ENCODE results near the gene ACTRT2.

Gene ACTRT2

DNA sequence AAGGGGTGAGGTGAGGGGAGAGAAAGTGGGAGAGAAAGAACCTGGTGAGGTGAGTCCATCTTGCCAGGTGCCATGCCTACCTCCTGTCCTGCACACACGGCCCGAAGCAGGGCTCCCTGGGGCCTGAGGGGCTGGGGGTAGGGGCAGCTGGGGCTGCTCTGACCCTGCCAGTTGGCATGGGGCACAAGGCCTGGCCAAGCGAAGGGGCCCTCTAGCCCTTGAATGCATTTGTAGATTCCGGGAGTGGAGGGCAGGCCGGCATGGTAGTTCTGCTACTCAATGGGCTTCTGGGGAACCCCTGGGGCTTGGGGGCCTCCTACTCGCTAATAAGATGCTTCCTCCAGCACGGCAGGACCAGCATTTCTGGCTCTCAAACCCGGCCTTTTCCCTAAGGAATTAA, 44.1 kb downstream of the ACTRT2 start:
- no peak overlapping the region for H3K4me2 ChIP-seq
- H3K27me3 ChIP-seq (ENCODE audit: insufficient read depth, low read depth), result no peaks in the 10 kb centered on the region; the same call in 1 of the 2 replicates
- H3K36me3 ChIP-seq (ENCODE audit: insufficient read depth), result no peaks in the 10 kb centered on the region
- H3K27ac ChIP-seq, result no peak overlapping the region
- no peaks in the 10 kb centered on the region for H3K4me1 ChIP-seq (ENCODE audit: low read depth, poor library complexity, severe bottlenecking)
- TF ChIP-seq, protein P1, sequence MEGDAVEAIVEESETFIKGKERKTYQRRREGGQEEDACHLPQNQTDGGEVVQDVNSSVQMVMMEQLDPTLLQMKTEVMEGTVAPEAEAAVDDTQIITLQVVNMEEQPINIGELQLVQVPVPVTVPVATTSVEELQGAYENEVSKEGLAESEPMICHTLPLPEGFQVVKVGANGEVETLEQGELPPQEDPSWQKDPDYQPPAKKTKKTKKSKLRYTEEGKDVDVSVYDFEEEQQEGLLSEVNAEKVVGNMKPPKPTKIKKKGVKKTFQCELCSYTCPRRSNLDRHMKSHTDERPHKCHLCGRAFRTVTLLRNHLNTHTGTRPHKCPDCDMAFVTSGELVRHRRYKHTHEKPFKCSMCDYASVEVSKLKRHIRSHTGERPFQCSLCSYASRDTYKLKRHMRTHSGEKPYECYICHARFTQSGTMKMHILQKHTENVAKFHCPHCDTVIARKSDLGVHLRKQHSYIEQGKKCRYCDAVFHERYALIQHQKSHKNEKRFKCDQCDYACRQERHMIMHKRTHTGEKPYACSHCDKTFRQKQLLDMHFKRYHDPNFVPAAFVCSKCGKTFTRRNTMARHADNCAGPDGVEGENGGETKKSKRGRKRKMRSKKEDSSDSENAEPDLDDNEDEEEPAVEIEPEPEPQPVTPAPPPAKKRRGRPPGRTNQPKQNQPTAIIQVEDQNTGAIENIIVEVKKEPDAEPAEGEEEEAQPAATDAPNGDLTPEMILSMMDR (conservative IDR thresholded peaks at IDR 0.05; ENCODE audit: low read depth, low read length), result no peak
- no peak overlapping the region for H3K4me3 ChIP-seq (IDR thresholded peaks at IDR 0.05; ENCODE audit: insufficient read depth, low read depth, low read length)
- no peaks in the 10 kb centered on the region for H3K79me2 ChIP-seq (ENCODE audit: insufficient read depth, low read depth)
- H2AFZ ChIP-seq (ENCODE audit: low read depth), result no peak overlapping the region
- no peak overlapping the region for H3K9ac ChIP-seq
- H4K20me1 ChIP-seq (ENCODE audit: insufficient read depth), result no peaks in the 10 kb centered on the region

DNA sequence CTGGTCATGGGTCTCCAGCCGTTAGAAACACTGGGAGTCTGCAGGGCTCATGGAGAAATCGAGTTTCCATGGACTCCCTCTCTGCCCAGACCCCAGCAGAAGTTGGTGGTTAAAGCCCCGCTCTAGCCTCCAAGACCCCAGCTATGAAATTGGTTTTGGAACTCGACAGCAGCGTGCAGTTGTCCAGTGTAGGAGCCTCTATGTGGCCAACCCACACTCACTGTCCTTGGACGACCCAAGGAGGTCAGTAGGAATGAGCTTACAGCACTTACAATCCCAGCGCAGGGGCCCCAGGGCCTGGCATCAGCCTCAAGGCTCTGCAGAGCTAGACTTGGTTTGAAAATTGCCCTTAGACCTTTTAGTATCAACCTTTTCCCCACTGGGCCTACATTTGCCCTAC, 44.5 kb downstream of the ACTRT2 start:
- Histone ChIP-seq H3K27me3 (ENCODE audit: insufficient read depth, low read depth) (no peaks in the 10 kb centered on the region; the same call in 1 of the 2 replicates), H3K4me3 (IDR thresholded peaks at IDR 0.05; ENCODE audit: insufficient read depth, low read depth, low read length) (no peak overlapping the region), H3K27ac (no peak overlapping the region), H3K9ac (no peak overlapping the region), H3K4me1 (ENCODE audit: low read depth, poor library complexity, severe bottlenecking) (no peaks in the 10 kb centered on the region), H3K36me3 (ENCODE audit: insufficient read depth) (no peaks in the 10 kb centered on the region), H3K4me2 (no peak overlapping the region), H3K79me2 (ENCODE audit: insufficient read depth, low read depth) (no peaks in the 10 kb centered on the region), H2AFZ (ENCODE audit: low read depth) (no peak overlapping the region), H4K20me1 (ENCODE audit: insufficient read depth) (no peaks in the 10 kb centered on the region)
- TF ChIP-seq, protein P1 (conservative IDR thresholded peaks at IDR 0.05; ENCODE audit: low read depth, low read length), result no peak

DNA sequence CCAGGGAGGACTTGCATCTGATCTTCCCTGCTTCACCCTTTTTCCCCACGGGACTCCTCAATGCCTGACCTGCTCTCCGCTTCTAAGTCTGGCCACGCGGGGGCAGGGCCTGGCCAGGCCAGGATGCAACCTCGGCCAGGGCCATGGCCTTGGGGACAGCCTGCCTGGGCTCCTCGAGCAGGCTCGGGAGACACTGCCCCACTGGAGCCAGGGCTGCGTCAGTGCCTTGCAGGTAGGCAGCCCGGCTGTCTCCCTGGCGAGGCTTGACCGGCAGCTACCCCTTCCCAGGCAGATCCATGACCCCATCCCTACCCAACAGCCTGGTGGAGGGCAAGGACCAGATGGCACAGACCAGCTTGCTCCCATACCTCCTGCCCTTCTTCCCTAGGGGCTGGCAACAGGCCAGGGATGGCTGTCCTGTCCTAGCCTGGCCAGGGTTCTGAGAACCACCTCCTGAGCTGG, 45.0 kb downstream of the ACTRT2 start:
- no peak overlapping the region for H3K4me3 ChIP-seq (IDR thresholded peaks at IDR 0.05; ENCODE audit: insufficient read depth, low read depth, low read length)
- H4K20me1 ChIP-seq (ENCODE audit: insufficient read depth), result no peaks in the 10 kb centered on the region
- no peaks in the 10 kb centered on the region for H3K4me1 ChIP-seq (ENCODE audit: low read depth, poor library complexity, severe bottlenecking)
- H3K36me3 ChIP-seq (ENCODE audit: insufficient read depth), result no peaks in the 10 kb centered on the region
- TF ChIP-seq, protein P1 (conservative IDR thresholded peaks at IDR 0.05; ENCODE audit: low read depth, low read length), result no peak
- no peak overlapping the region for H3K4me2 ChIP-seq
- no peaks in the 10 kb centered on the region for H3K79me2 ChIP-seq (ENCODE audit: insufficient read depth, low read depth)
- no peaks in the 10 kb centered on the region; the same call in 1 of the 2 replicates for H3K27me3 ChIP-seq (ENCODE audit: insufficient read depth, low read depth)
- H3K27ac ChIP-seq, result no peak overlapping the region
- H3K9ac ChIP-seq, result no peak overlapping the region
- H2AFZ ChIP-seq (ENCODE audit: low read depth), result no peak overlapping the region

DNA sequence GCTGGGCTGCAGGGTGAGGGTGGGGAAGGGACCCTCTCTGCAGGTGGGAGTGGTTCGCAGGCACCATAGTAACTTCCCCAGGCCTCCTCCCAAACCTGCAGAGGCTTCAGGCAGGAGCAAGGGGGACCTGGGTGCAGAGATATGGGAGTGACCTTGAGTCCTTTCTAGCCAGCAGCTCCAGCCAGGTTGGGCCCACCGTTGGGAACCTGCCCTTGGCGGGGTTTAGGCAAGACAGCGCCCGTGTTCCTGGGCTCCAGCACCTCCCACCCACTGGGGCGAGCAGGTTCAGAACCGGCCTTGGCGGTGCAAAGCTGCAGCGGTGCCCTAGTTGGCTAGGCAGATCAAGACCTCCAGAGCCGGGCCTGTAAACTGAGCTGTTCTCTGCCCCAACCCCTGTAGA, 45.6 kb downstream of the ACTRT2 start:
- Histone ChIP-seq H3K4me2 (no peak overlapping the region), H3K9ac (no peak overlapping the region), H3K27me3 (ENCODE audit: insufficient read depth, low read depth) (no peaks in the 10 kb centered on the region; the same call in 1 of the 2 replicates), H3K79me2 (ENCODE audit: insufficient read depth, low read depth) (no peaks in the 10 kb centered on the region), H3K27ac (no peak overlapping the region), H4K20me1 (ENCODE audit: insufficient read depth) (no peaks in the 10 kb centered on the region), H2AFZ (ENCODE audit: low read depth) (no peak overlapping the region), H3K4me3 (IDR thresholded peaks at IDR 0.05; ENCODE audit: insufficient read depth, low read depth, low read length) (no peak overlapping the region), H3K36me3 (ENCODE audit: insufficient read depth) (no peaks in the 10 kb centered on the region), H3K4me1 (ENCODE audit: low read depth, poor library complexity, severe bottlenecking) (no peaks in the 10 kb centered on the region)
- TF ChIP-seq, protein P1 (conservative IDR thresholded peaks at IDR 0.05; ENCODE audit: low read depth, low read length), result no peak

Measured in KMS-11 (cell line).